Common myeloid progenitor, CD34-positive (primary cell): Measurements from ENCODE around the gene GABBR2.

Source experiments
- CTCF ChIA-PET: fragments of 350-600 bp; sonication (Branson Sonifier 250); formaldehyde crosslinking; loops from one replicate; lab custom pipeline; 2021; ENCODE audit warnings: antibody characterized with exemption; lab: Charles Lee
- POLR2A ChIA-PET: fragments of 350-600 bp; sonication (Branson Sonifier 250); formaldehyde crosslinking; loops from one replicate; lab custom pipeline; 2021; ENCODE audit warnings: antibody characterized with exemption; lab: Charles Lee
- DNase-seq, 3 donors: peaks; one replicate each; pipeline versions ENCODE4 v3.0.0 to v3.0.0-alpha.2; 2013
- H3K27ac ChIP-seq, 2 experiments: 1 replicate in 1 of 2; 2 replicates in 1 of 2; pipeline ENCODE4 v1.7.0; 2013; ENCODE audit warnings: inconsistent platforms in 2 of 2, low read length in 2 of 2, mild to moderate bottlenecking in 2 of 2, low read depth in 1 of 2, moderate library complexity in 1 of 2; ENCODE audit not compliant: severe bottlenecking in 2 of 2, insufficient read depth in 1 of 2, poor library complexity in 1 of 2
- H3K27me3 ChIP-seq, 5 experiments: replicated peaks in 2 of 5; 1 replicate in 3 of 5; 2 replicates in 2 of 5; pipeline versions ENCODE4 v1.6.1 to v1.7.0; 2013; ENCODE audit warnings: low read length in 4 of 5, mild to moderate bottlenecking in 2 of 5, moderate library complexity in 2 of 5, inconsistent platforms in 1 of 5; ENCODE audit not compliant: insufficient read depth in 5 of 5, control insufficient read depth in 4 of 5
- H3K36me3 ChIP-seq, 4 experiments: 1 replicate in 2 of 4; 2 replicates in 2 of 4; pipeline versions ENCODE4 v1.6.1 to v1.7.0; 2013; ENCODE audit warnings: low read length in 3 of 4, control low read depth in 1 of 4, mild to moderate bottlenecking in 1 of 4; ENCODE audit not compliant: control insufficient read depth in 4 of 4, insufficient read depth in 4 of 4
- H3K4me1 ChIP-seq, 4 experiments: 1 replicate in 3 of 4; 2 replicates in 1 of 4; pipeline versions ENCODE4 v1.6.1 to v1.7.1; 2013; ENCODE audit warnings: low read length in 3 of 4, mild to moderate bottlenecking in 3 of 4, control low read depth in 1 of 4, inconsistent platforms in 1 of 4, moderate library complexity in 1 of 4; ENCODE audit not compliant: control insufficient read depth in 4 of 4, insufficient read depth in 4 of 4; ENCODE audit errors: control extremely low read depth in 1 of 4
- H3K4me3 ChIP-seq, 7 experiments: 1 replicate in 4 of 7; 2 replicates in 3 of 7; pipeline versions ENCODE4 v1.5.1 to v1.7.0; 2013; ENCODE audit warnings: mild to moderate bottlenecking in 7 of 7, low read length in 6 of 7, moderate library complexity in 6 of 7, inconsistent platforms in 2 of 7, low read depth in 2 of 7, control low read depth in 1 of 7; ENCODE audit not compliant: insufficient read depth in 4 of 7, control insufficient read depth in 1 of 7; ENCODE audit errors: extremely low read depth in 1 of 7
- H3K9me3 ChIP-seq, 5 experiments: 1 replicate in 4 of 5; 2 replicates in 1 of 5; pipeline versions ENCODE4 v1.6.1 to v1.7.1; 2013; ENCODE audit warnings: low read length in 4 of 5, mild to moderate bottlenecking in 2 of 5, inconsistent platforms in 1 of 5, low read depth in 1 of 5, moderate library complexity in 1 of 5; ENCODE audit not compliant: control insufficient read depth in 4 of 5, insufficient read depth in 2 of 5; ENCODE audit errors: control extremely low read depth in 1 of 5
- WGBS: methylation state at CpG from one replicate; pipeline ENCODE4 v1.1.5; 2013; ENCODE audit not compliant: insufficient coverage; 5-methylcytosine and 5-hydroxymethylcytosine counted together

Gene GABBR2

DNA sequence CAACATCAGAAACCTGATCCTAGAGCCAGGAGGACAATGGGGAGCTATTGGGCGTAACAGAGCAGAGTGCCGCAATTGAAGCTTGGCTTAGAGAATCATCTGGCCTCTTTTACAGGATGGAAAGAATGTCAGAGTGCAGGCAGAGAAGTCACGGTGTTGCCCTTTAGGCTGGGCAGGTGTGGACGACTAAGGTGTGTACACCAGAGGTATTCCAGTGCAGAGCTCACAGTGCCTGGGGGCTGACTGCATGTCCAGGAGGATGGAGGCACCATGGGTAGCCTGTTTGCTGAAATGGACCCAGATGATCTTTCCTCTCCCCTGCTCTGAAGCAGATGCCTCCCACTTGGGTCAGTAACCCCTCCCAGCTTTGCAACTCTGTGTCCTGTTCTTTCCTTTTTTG is 404.4 kb downstream of the GABBR2 start:
- Histone ChIP-seq H3K4me1 (no peaks in the 10 kb centered on the region), H3K9me3 (no peaks in the 10 kb centered on the region), H3K27me3 (no peaks in the 10 kb centered on the region), H3K4me3 (no peak overlapping the region), H3K36me3 (no peaks in the 10 kb centered on the region), H3K27ac (no peak overlapping the region)
- DNase-seq, result no peak
- 100% methylated on average over 2 of the region's 4 CpGs for WGBS
- POLR2A ChIA-PET, result no interaction called here
- CTCF ChIA-PET, result interaction anchor here (0.9 to 2.4 kb wide), 2 partner anchors 9 to 13 kb away, joined by 3 to 6 read pairs; no protein-coding TSS in a partner anchor

DNA sequence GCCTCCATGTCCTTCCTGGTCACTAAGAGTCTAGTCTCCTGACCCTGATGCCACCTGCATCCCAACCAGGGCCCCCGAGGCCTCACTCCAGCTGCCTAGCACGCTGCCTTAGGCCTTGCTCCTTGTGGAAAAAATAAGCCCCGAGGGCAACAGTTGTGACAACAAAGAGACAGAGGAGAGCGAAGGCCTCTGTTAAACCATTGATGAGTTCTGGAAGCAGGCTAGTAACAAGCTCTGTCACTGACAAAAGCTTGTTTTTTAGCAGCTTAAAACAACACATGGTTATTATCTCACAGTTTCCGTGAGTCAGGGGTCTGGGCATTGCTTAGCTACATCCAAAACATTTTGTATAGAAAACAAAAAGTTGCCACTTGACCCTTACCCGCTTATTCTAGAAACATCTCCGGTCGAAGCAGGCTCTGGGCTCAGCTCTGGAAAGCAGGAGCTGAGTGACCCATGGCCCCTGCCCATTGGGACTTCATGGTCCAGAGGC is 405.1 kb downstream of the GABBR2 start:
- CTCF ChIA-PET, result interaction anchor here (0.9 to 2.4 kb wide), 2 partner anchors 9 to 12 kb away, joined by 3 to 6 read pairs; no protein-coding TSS in a partner anchor

DNA sequence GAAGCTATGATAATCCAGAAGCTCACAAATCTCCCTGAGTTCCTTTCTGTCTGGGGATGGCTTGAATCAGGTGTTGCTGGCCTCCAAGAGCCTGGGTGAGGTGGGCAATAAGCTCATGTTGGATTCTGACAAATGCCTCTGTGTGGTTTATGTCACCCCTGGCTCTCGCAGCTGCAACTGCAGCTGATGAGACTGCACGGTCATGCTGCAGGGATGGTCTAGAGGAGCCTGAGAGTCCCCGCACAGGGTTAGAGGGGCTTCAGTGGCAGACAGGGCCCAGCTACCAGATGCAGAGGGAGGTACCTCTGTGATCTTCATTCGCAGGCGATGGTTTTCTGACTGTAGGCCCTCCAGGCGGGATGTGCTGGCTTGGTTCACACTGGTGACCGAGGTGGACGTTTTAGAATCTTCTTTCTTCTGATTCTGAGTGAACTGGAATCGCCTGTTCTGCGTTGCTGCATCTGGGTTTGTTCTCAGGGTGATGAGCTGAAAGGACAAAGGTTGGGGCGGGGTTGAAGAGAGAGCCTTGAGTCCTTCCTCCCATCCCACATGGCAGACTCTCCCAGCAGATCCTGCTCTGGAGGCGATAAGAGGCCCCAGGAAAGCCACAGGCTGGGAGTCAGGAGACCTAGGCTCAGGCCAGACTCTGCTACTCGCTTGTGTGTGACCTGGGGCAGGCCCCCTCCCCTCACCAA is 405.6 kb downstream of the GABBR2 start:
- no peaks in the 10 kb centered on the region for H3K27me3 ChIP-seq
- ChIA-PET CTCF (interaction anchor here (0.6 to 2.4 kb wide), 2 partner anchors 10 to 386 kb away, joined by 3 to 6 read pairs; no protein-coding TSS in a partner anchor), POLR2A (no interaction called here)
- DNase-seq, result no peak
- H3K27ac ChIP-seq, result no peak overlapping the region
- H3K36me3 ChIP-seq, result no peaks in the 10 kb centered on the region
- H3K4me3 ChIP-seq, result no peak overlapping the region
- WGBS, result 97% methylated on average over 13 of the region's 13 CpGs
- no peaks in the 10 kb centered on the region for H3K4me1 ChIP-seq
- H3K9me3 ChIP-seq, result no peaks in the 10 kb centered on the region

More for the DNA sequence above, 405.1 kb downstream of the GABBR2 start:
- POLR2A ChIA-PET, result no interaction called here
- WGBS, result 98% methylated on average over 8 of the region's 8 CpGs
- no peak overlapping the region for H3K27ac ChIP-seq
- DNase-seq, result no peak
- no peak overlapping the region for H3K4me3 ChIP-seq
- no peaks in the 10 kb centered on the region for H3K36me3 ChIP-seq
- no peaks in the 10 kb centered on the region for H3K27me3 ChIP-seq
- H3K9me3 ChIP-seq, result no peaks in the 10 kb centered on the region
- no peaks in the 10 kb centered on the region for H3K4me1 ChIP-seq

DNA sequence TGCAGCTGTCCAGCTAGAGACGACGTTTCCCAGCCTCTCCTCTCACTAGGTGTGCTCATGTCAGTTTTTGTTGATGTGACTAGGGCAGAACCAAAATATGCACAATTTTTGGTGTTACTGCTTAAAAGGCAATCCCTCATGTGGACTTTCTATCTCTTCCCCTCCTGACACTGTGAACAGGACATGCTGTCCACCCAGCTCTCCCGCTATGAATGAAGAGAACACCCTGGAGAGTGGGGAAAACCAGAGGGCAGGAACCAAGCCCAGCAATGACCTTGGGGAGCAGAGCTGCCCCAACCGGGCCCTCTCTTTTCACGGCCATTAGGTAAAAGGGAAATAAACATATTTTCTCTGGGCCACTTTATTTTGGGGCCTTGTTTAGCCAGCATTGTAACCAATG is 406.6 kb downstream of the GABBR2 start:
- Histone ChIP-seq H3K4me3 (no peak overlapping the region), H3K36me3 (no peaks in the 10 kb centered on the region), H3K27me3 (no peaks in the 10 kb centered on the region), H3K27ac (no peak overlapping the region), H3K4me1 (no peaks in the 10 kb centered on the region), H3K9me3 (no peaks in the 10 kb centered on the region)
- no peak for DNase-seq
- ChIA-PET CTCF (no interaction called here), POLR2A (no interaction called here)
- WGBS, result 94% methylated on average over 4 of the region's 5 CpGs

DNA sequence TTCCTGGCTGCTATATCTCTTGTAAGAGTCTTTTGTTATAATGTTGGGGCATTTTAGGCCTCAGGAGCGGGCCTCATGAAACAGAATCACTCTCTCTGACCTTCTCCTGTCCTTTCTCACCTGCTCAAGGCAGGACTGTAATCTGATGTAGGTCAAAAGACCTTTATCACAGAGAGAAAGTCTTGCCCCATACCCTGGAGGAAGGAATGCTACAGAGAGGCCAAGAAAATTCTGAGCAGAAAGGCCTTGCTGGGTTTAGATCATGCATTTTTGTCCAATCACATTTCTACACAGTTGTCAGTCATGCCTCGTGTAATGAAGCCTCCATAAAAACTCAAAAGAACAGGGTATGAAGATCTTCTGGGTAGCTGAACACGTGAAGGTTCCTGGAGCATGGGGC is 408.1 kb downstream of the GABBR2 start:
- no peak overlapping the region for H3K4me3 ChIP-seq
- no peaks in the 10 kb centered on the region for H3K4me1 ChIP-seq
- no peak for DNase-seq
- H3K27ac ChIP-seq, result no peak overlapping the region
- no peaks in the 10 kb centered on the region for H3K27me3 ChIP-seq
- no peaks in the 10 kb centered on the region for H3K9me3 ChIP-seq
- ChIA-PET POLR2A (no interaction called here), CTCF (interaction anchor here (0.8 kb wide), 1 partner anchor 475 kb away, joined by 3 read pairs; no protein-coding TSS in a partner anchor)
- 94% methylated on average over 2 of the region's 3 CpGs for WGBS
- no peaks in the 10 kb centered on the region for H3K36me3 ChIP-seq

DNA sequence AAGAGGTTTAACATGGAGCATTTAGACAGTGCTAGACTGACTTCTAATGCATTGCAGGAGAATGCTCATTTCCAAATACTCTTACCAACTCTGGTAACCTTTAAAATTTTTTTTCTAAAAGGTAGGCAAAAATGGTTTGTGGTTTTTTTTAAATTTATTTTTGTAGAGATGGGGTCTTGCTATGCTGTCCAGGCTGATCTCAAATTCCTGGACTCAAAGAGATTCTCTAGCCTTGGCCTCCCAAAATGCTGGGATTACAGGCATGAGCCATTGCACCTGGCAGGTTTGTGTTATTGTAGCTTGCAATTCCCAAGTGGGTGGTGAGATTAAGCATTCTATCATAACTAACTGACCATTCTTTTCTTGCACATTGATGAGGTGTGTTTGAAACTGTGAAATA is 410.3 kb downstream of the GABBR2 start:
- CTCF ChIA-PET, result interaction anchor here (1.5 to 1.9 kb wide), 2 partner anchors 13 to 17 kb away, joined by 5 to 7 read pairs; no protein-coding TSS in a partner anchor

DNA sequence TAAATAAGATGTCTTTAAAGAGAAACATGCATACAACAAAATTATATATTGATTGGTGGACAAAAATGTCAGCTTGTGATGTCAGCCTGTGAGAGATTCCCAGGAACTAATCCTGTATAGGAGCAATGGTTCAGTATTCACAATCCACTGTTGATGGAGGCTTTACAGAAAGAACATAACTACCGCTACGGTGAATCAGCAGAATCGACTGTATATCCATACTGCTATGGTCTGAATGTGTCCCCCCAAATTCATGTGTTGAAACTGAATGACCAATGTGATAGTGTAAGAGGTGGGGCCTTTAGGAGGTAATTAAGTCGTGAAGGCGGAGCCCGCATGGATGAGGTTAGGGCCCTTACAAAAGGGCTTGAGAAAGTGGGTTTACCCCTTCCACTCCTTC is 412.9 kb downstream of the GABBR2 start:
- no peak for DNase-seq
- H3K4me3 ChIP-seq, result no peak overlapping the region
- no peaks in the 10 kb centered on the region for H3K9me3 ChIP-seq
- no peaks in the 10 kb centered on the region for H3K4me1 ChIP-seq
- 98% methylated on average over 5 of the region's 6 CpGs for WGBS
- H3K27me3 ChIP-seq, result peaks cover 0 to 5% (median 0%) of the 10 kb centered on the region in 5 experiments
- no peaks in the 10 kb centered on the region for H3K36me3 ChIP-seq
- no peak overlapping the region for H3K27ac ChIP-seq
- CTCF ChIA-PET, result interaction anchor here (1.0 to 1.2 kb wide), 2 partner anchors 411 to 479 kb away, joined by 4 read pairs; no protein-coding TSS in a partner anchor
- POLR2A ChIA-PET, result no interaction called here

More for the DNA sequence above, 410.3 kb downstream of the GABBR2 start:
- no peak for DNase-seq
- Histone ChIP-seq H3K4me1 (no peaks in the 10 kb centered on the region), H3K9me3 (no peaks in the 10 kb centered on the region), H3K36me3 (no peaks in the 10 kb centered on the region), H3K4me3 (no peak overlapping the region), H3K27me3 (peaks cover 0 to 3% (median 0%) of the 10 kb centered on the region in 5 experiments), H3K27ac (no peak overlapping the region)
- POLR2A ChIA-PET, result no interaction called here
